ENCODE measurements around the gene C22orf15. TPM values are rescaled to one million over a fixed set of nuclear protein-coding genes. Genes with fewer than 3 reads are reported as not detected.

C22orf15 gene
- total RNA-seq, 2 experiments from 2014 or later, result 0.86 to 1.7 TPM

GRCh38 chr22:23812378-23812777 is 49.6 kb downstream of the C22orf15 start:
- BruUV-seq (replicated peaks), result no TSS peak
- ChIA-PET CTCF (ENCODE audit: unreplicated experiment) (no interaction called here), POLR2A (interaction anchor here (0.7 kb wide), 2 partner anchors 10 to 248 kb away, joined by 4 to 6 read pairs; no protein-coding TSS in a partner anchor)
- H3K79me2 ChIP-seq (ENCODE audit: insufficient read depth, low read depth, low read length), result peaks cover 3% of the 10 kb centered on the region; the same call in 1 of the 2 replicates
- DNase-seq (ENCODE audit: low spot score), result no peak
- peaks cover 74% of the 10 kb centered on the region for H3K36me3 ChIP-seq (ENCODE audit: insufficient read depth, low read length)
- no peak overlapping the region for H3K27ac ChIP-seq (ENCODE audit: low read depth, low read length, poor library complexity, severe bottlenecking)
- TF ChIP-seq, protein P1, sequence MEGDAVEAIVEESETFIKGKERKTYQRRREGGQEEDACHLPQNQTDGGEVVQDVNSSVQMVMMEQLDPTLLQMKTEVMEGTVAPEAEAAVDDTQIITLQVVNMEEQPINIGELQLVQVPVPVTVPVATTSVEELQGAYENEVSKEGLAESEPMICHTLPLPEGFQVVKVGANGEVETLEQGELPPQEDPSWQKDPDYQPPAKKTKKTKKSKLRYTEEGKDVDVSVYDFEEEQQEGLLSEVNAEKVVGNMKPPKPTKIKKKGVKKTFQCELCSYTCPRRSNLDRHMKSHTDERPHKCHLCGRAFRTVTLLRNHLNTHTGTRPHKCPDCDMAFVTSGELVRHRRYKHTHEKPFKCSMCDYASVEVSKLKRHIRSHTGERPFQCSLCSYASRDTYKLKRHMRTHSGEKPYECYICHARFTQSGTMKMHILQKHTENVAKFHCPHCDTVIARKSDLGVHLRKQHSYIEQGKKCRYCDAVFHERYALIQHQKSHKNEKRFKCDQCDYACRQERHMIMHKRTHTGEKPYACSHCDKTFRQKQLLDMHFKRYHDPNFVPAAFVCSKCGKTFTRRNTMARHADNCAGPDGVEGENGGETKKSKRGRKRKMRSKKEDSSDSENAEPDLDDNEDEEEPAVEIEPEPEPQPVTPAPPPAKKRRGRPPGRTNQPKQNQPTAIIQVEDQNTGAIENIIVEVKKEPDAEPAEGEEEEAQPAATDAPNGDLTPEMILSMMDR (conservative IDR thresholded peaks at IDR 0.05; ENCODE audit: low read length), result no peak
- no peak for TF ChIP-seq EZH2phosphoT487 (IDR thresholded peaks at IDR 0.05; ENCODE audit: borderline replicate concordance, low read depth, low read length)
- H3K9me3 ChIP-seq (ENCODE audit: low read length), result no peaks in the 10 kb centered on the region
- H4K20me1 ChIP-seq (ENCODE audit: insufficient read depth, low read length), result no peaks in the 10 kb centered on the region
- no peaks in the 10 kb centered on the region for H3K9me2 ChIP-seq (ENCODE audit: insufficient read depth, low read length)
- intact Hi-C loops (cut with micrococcal nuclease; ENCODE audit: unreplicated experiment), result no loop called here
- no peak overlapping the region for H3K4me2 ChIP-seq (ENCODE audit: low read length)
- H3K4me3 ChIP-seq (ENCODE audit: low read depth, low read length, poor library complexity, severe bottlenecking), result no peak overlapping the region
- peaks cover 2% of the 10 kb centered on the region for H3K4me1 ChIP-seq (ENCODE audit: insufficient read depth, low read length, poor library complexity, severe bottlenecking)
- H2AFZ ChIP-seq (ENCODE audit: low read length), result no peak overlapping the region

Other genes starting within 250 kb of the C22orf15 start
- gene IGLL1, start 182.7 kb upstream of the C22orf15 start, total RNA-seq (2014; rRNA removed; shearing (Covaris generic)), result not detected in 2 replicates
- not detected in 2 replicates for gene IGLL1, start 182.7 kb upstream of the C22orf15 start, total RNA-seq (2022)
- 0.15 and 0.38 TPM in 2 replicates for gene DRICH1, start 130.7 kb upstream of the C22orf15 start, total RNA-seq (2014; rRNA removed; shearing (Covaris generic))
- 0.49 TPM in 1 of 2 replicates, not detected in the other for gene DRICH1, start 130.7 kb upstream of the C22orf15 start, total RNA-seq (2022)
- gene RGL4, start 72.0 kb upstream of the C22orf15 start, total RNA-seq (2014; rRNA removed; shearing (Covaris generic)), result 0.98 TPM in 1 of 2 replicates, not detected in the other
- 0.89 and 0.97 TPM in 2 replicates for gene RGL4, start 72.0 kb upstream of the C22orf15 start, total RNA-seq (2022)
- gene ZNF70, start 11.9 kb upstream of the C22orf15 start, total RNA-seq (2014; rRNA removed; shearing (Covaris generic)), result 5.1 and 6.0 TPM in 2 replicates
- gene ZNF70, start 11.9 kb upstream of the C22orf15 start, total RNA-seq (2022), result 8.4 and 8.7 TPM in 2 replicates
- gene VPREB3, start 8.6 kb upstream of the C22orf15 start, total RNA-seq (2014; rRNA removed; shearing (Covaris generic)), result 163 and 241 TPM in 2 replicates
- gene VPREB3, start 8.6 kb upstream of the C22orf15 start, total RNA-seq (2022), result 312 and 333 TPM in 2 replicates
- gene CHCHD10, start 5.0 kb downstream of the C22orf15 start, total RNA-seq (2014; rRNA removed; shearing (Covaris generic)), result 50.8 and 54.6 TPM in 2 replicates
- gene CHCHD10, start 5.0 kb downstream of the C22orf15 start, total RNA-seq (2022), result 191 and 252 TPM in 2 replicates
- 10.0 and 12.9 TPM in 2 replicates for gene MMP11, start 9.9 kb downstream of the C22orf15 start, total RNA-seq (2014; rRNA removed; shearing (Covaris generic))
- gene MMP11, start 9.9 kb downstream of the C22orf15 start, total RNA-seq (2022), result 6.3 and 9.2 TPM in 2 replicates
- gene SMARCB1, start 24.0 kb downstream of the C22orf15 start, total RNA-seq (2014; rRNA removed; shearing (Covaris generic)), result 265 and 297 TPM in 2 replicates
- gene SMARCB1, start 24.0 kb downstream of the C22orf15 start, total RNA-seq (2022), result 242 and 252 TPM in 2 replicates
- gene DERL3, start 76.0 kb downstream of the C22orf15 start, total RNA-seq (2014; rRNA removed; shearing (Covaris generic)), result 34.6 and 44.6 TPM in 2 replicates
- gene DERL3, start 76.0 kb downstream of the C22orf15 start, total RNA-seq (2022), result 52.1 and 64.1 TPM in 2 replicates
- gene SLC2A11, start 94.9 kb downstream of the C22orf15 start, total RNA-seq (2014; rRNA removed; shearing (Covaris generic)), result 16.0 and 16.4 TPM in 2 replicates
- gene SLC2A11, start 94.9 kb downstream of the C22orf15 start, total RNA-seq (2022), result 41.6 and 50.2 TPM in 2 replicates
- 861 and 1,440 TPM in 2 replicates for gene MIF, start 131.4 kb downstream of the C22orf15 start, total RNA-seq (2014; rRNA removed; shearing (Covaris generic))
- 1,078 and 1,202 TPM in 2 replicates for gene MIF, start 131.4 kb downstream of the C22orf15 start, total RNA-seq (2022)
- gene GSTT2B, start 198.2 kb downstream of the C22orf15 start, total RNA-seq (2014; rRNA removed; shearing (Covaris generic)), result not detected in 2 replicates
- gene GSTT2B, start 198.2 kb downstream of the C22orf15 start, total RNA-seq (2022), result not detected in 2 replicates
- gene DDTL, start 203.9 kb downstream of the C22orf15 start, total RNA-seq (2014; rRNA removed; shearing (Covaris generic)), result 2.4 and 4.6 TPM in 2 replicates
- gene DDTL, start 203.9 kb downstream of the C22orf15 start, total RNA-seq (2022), result 3.7 and 4.1 TPM in 2 replicates
- gene DDT, start 211.5 kb downstream of the C22orf15 start, total RNA-seq (2014; rRNA removed; shearing (Covaris generic)), result 168 and 252 TPM in 2 replicates
- 161 and 182 TPM in 2 replicates for gene DDT, start 211.5 kb downstream of the C22orf15 start, total RNA-seq (2022)
- gene GSTT2, start 217.1 kb downstream of the C22orf15 start, total RNA-seq (2014; rRNA removed; shearing (Covaris generic)), result not detected in 2 replicates
- gene GSTT2, start 217.1 kb downstream of the C22orf15 start, total RNA-seq (2022), result not detected in 2 replicates
- gene GSTT4, start 242.5 kb downstream of the C22orf15 start, total RNA-seq (2014; rRNA removed; shearing (Covaris generic)), result not detected in 2 replicates
- not detected in 2 replicates for gene GSTT4, start 242.5 kb downstream of the C22orf15 start, total RNA-seq (2022)
- 64.5 and 73.0 TPM in 2 replicates for gene CABIN1, start 248.3 kb downstream of the C22orf15 start, total RNA-seq (2014; rRNA removed; shearing (Covaris generic))
- gene CABIN1, start 248.3 kb downstream of the C22orf15 start, total RNA-seq (2022), result 76.9 and 87.0 TPM in 2 replicates